ENCODE results near the gene OR2W1.

- TF ChIP-seq CTCF (IDR thresholded peaks at IDR 0.05) (peak; percentile 26 to 87 (median 81)), POLR2A (IDR thresholded peaks at IDR 0.05) (no peak)
Observed at GRCh38 chr6:29016559-29017427, 28.2 kb downstream of the OR2W1 start.
